ENCODE results near the gene ZNF263. TPM values are rescaled to one million over a fixed set of nuclear protein-coding genes. Genes with fewer than 3 reads are reported as not detected.
A peak's percentile ranks its signal among the peaks of the same experiment; 100 is the strongest.
"Not testable (repeated sequence)": the region's sequence is repeated elsewhere in the genome, so short reads cannot be mapped to it uniquely, and the experiment has no call there.

The ZNF263 gene
- polyA plus RNA-seq, 2 donors: 7.9 to 12.7 TPM

DNA sequence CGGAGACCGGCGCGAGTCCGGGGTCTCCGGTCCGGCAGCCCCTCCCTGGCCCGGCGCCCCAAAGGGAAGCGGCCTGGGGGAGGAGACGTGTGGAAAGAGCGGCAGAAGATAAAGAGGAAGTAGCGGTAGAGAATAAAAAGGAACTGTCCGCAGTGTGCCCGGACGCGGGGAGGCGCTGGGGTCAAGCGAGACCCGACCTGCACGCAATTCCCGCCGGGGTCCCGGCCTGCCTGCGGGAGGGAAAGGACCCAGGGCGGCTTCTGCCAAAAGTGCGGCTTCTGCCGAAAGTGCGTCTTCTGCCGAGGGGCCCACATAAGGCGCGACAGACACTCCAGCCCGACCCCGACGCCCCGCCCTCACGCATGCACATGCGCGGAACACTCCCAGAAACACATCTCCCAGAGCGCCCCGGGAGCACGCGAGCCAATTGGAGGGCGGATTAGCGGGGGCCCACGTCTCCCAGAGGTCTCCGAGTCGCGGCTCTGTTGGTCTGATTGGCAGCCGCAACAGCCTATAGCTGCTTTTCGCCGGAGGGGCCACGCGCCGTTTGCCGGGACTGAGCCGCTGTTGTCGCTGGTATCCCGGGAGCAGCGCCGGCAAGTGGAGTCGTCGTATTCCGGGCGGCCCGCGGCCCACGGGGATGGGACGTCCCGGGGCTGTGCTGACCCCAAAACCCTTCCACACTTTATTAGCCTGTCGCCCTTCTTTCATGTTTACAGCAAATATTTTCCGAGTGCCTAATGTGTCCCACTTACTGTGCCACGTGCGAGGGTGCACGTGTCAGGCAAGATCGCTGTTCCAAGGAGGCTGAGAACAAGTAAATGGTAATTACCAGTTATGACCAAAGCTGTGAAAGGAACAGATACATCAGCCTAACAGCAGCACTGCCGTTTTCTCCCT, 18.9 kb upstream of the ZNF263 start:
- no peaks in the 10 kb centered on the region for H3K4me1 ChIP-seq (ENCODE audit: control insufficient read depth in 2 of 2, insufficient read depth in 2 of 2, low read length in 1 of 2)
- H3K27ac ChIP-seq (ENCODE audit: low read depth in 2 of 2, low read length in 1 of 2): peak overlapping the region; percentile 97 to 100
- no peaks in the 10 kb centered on the region for H3K27me3 ChIP-seq (ENCODE audit: control insufficient read depth in 1 of 2, insufficient read depth in 2 of 2, low read length in 2 of 2)
- peaks cover 3 to 5% of the 10 kb centered on the region in 2 donors for H3K9me3 ChIP-seq (ENCODE audit: control insufficient read depth in 2 of 2, insufficient read depth in 1 of 2, low read depth in 1 of 2, low read length in 1 of 2)
- peak overlapping the region; percentile 76 to 85 for H3K4me3 ChIP-seq (ENCODE audit: low read depth in 1 of 2, low read length in 2 of 2)
- 1 to 2% methylated on average over 77 of the region's 77 CpGs for WGBS, 2 donors
- peaks cover 0 to 5% of the 10 kb centered on the region in 2 donors for H3K36me3 ChIP-seq (ENCODE audit: control insufficient read depth in 2 of 2, insufficient read depth in 2 of 2, low read length in 1 of 2)

DNA sequence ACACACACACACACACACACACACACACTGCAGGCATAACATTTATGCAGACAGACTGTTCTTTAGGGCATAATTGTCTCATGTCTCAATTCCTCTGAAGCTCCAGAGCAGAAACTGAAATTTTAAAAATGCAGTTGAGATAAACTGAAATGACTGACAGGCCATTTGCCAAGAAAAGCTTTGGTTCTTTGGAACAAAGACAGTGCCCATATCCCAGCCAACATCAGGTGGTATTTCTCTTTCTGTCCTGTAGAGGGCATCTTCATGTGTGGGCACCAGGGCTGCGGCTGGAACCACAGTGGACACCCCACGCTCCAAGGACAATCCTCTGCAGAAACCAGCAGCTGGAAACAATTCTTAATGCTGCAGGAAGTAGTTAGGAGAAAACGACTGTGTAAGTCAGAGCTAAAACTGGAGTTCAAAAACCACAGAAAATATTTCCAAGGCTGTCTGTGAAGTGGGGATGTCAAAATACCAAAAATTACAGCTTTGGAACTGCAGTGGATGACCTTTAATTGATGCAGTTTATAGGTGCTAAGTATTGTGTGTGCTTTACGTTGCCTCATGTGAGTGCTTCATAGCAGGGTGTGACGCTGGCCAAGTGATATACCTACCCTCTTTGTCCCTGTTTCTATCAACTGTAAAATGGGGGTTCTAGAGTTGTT, 16.3 kb upstream of the ZNF263 start:
- H3K4me1 ChIP-seq (ENCODE audit: control insufficient read depth in 2 of 2, insufficient read depth in 2 of 2, low read length in 1 of 2): no peaks in the 10 kb centered on the region
- no peaks in the 10 kb centered on the region for H3K27me3 ChIP-seq (ENCODE audit: control insufficient read depth in 1 of 2, insufficient read depth in 2 of 2, low read length in 2 of 2)
- peaks cover 3 to 5% of the 10 kb centered on the region in 2 donors for H3K9me3 ChIP-seq (ENCODE audit: control insufficient read depth in 2 of 2, insufficient read depth in 1 of 2, low read depth in 1 of 2, low read length in 1 of 2)
- no peak overlapping the region for H3K4me3 ChIP-seq (ENCODE audit: low read depth in 1 of 2, low read length in 2 of 2)
- WGBS, 2 donors: 75 to 83% methylated on average over 5 of the region's 5 CpGs
- peaks cover 0 to 5% of the 10 kb centered on the region in 2 donors for H3K36me3 ChIP-seq (ENCODE audit: control insufficient read depth in 2 of 2, insufficient read depth in 2 of 2, low read length in 1 of 2)
- H3K27ac ChIP-seq (ENCODE audit: low read depth in 2 of 2, low read length in 1 of 2): no peak overlapping the region

DNA sequence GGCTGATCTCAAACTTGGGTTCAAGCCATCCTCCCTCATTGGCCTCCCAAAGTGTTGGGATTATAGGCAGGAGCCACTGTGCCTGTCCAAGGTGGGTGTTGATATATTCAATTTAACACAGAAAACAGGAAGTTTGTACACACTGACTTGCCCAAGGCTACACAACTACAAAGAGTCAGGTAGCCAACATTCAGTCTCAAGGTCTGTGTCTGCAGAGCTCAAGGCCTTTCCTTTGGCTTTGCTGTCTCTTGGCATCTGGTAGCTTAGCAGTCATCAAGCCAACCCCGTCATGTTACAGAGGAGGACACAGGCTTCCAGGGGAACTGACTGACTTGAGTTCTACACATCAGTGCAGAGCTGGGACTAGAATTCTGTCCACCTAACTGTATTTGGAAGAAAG, 15.0 kb upstream of the ZNF263 start:
- H3K36me3 ChIP-seq (ENCODE audit: control insufficient read depth in 2 of 2, insufficient read depth in 2 of 2, low read length in 1 of 2): peaks cover 0 to 5% of the 10 kb centered on the region in 2 donors
- no peaks in the 10 kb centered on the region for H3K4me1 ChIP-seq (ENCODE audit: control insufficient read depth in 2 of 2, insufficient read depth in 2 of 2, low read length in 1 of 2)
- H3K27ac ChIP-seq (ENCODE audit: low read depth in 2 of 2, low read length in 1 of 2): no peak overlapping the region
- H3K9me3 ChIP-seq (ENCODE audit: control insufficient read depth in 2 of 2, insufficient read depth in 1 of 2, low read depth in 1 of 2, low read length in 1 of 2): peaks cover 3 to 5% of the 10 kb centered on the region in 2 donors
- no peak overlapping the region for H3K4me3 ChIP-seq (ENCODE audit: low read depth in 1 of 2, low read length in 2 of 2)
- WGBS, 2 donors: 83 to 91% methylated on average over 1 of the region's 1 CpG
- H3K27me3 ChIP-seq (ENCODE audit: control insufficient read depth in 1 of 2, insufficient read depth in 2 of 2, low read length in 2 of 2): no peaks in the 10 kb centered on the region

DNA sequence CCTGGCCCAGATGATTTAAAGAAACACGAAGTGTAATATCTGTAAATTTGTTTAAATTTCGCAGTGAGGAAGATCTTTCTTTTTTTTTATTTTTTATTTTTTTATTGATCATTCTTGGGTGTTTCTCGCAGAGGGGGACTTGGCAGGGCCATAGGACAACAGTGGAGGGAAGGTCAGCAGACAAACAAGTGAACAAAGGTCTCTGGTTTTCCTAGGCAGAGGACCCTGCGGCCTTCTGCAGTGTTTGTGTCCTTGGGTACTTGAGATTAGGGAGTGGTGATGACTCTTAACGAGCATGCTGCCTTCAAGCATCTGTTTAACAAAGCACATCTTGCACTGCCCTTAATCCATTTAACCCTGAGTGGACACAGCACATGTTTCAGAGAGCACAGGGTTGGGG, 12.6 kb upstream of the ZNF263 start:
- WGBS, 2 donors: 86 to 94% methylated on average over 4 to 5 of the region's 5 CpGs
- H3K36me3 ChIP-seq (ENCODE audit: control insufficient read depth in 2 of 2, insufficient read depth in 2 of 2, low read length in 1 of 2); H3K4me3 ChIP-seq (ENCODE audit: low read depth in 1 of 2, low read length in 2 of 2); H3K27me3 ChIP-seq (ENCODE audit: control insufficient read depth in 1 of 2, insufficient read depth in 2 of 2, low read length in 2 of 2); H3K9me3 ChIP-seq (ENCODE audit: control insufficient read depth in 2 of 2, insufficient read depth in 1 of 2, low read depth in 1 of 2, low read length in 1 of 2); H3K4me1 ChIP-seq (ENCODE audit: control insufficient read depth in 2 of 2, insufficient read depth in 2 of 2, low read length in 1 of 2); H3K27ac ChIP-seq (ENCODE audit: low read depth in 2 of 2, low read length in 1 of 2): not testable (repeated sequence)

DNA sequence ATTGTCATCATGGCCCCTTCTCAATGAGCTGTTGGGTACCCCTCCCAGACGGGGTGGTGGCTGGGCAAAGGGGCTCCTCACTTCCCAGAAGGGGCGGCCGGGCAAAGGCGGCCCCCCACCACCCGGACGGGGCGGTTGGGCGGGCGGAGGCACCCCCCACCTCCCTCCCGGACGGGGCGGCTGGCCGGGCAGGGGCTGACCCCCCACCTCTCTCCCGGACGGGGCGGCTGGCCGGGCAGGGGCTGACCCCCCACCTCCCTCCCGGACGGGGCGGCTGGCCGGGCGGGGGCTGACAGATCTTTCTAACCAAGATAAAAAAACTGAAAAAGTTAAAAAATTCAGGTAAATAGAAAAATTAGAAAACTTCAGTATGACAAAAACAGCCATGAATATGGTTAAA, 12.0 kb upstream of the ZNF263 start:
- not testable (repeated sequence) for H3K9me3 ChIP-seq (ENCODE audit: control insufficient read depth in 2 of 2, insufficient read depth in 1 of 2, low read depth in 1 of 2, low read length in 1 of 2); H3K4me1 ChIP-seq (ENCODE audit: control insufficient read depth in 2 of 2, insufficient read depth in 2 of 2, low read length in 1 of 2); H3K27me3 ChIP-seq (ENCODE audit: control insufficient read depth in 1 of 2, insufficient read depth in 2 of 2, low read length in 2 of 2); H3K4me3 ChIP-seq (ENCODE audit: low read depth in 1 of 2, low read length in 2 of 2); H3K36me3 ChIP-seq (ENCODE audit: control insufficient read depth in 2 of 2, insufficient read depth in 2 of 2, low read length in 1 of 2); H3K27ac ChIP-seq (ENCODE audit: low read depth in 2 of 2, low read length in 1 of 2)
- WGBS, 2 donors: 94 to 95% methylated on average over 22 of the region's 22 CpGs

DNA sequence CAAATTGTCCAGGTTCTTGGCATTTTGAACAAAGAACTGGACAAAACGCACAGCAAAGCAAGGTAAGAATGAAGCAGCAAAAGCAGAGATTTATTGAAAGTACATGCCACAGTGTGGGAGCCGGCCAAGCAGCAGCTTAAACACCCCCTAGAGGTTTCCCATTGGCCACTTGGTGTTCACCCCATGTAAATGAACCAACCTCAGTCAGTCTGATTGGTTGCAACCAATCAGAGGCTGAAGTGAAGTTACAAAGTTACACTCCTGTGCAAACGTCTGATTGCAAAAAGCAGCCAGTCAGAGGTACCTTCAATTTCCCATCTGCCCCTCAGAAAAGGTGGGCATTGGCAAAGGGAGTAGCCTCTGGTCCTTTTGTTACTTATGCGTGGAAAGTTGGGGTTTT, 8.8 kb upstream of the ZNF263 start:
- 50 to 55% methylated on average over 4 of the region's 4 CpGs for WGBS, 2 donors
- no peaks in the 10 kb centered on the region for H3K36me3 ChIP-seq (ENCODE audit: control insufficient read depth in 2 of 2, insufficient read depth in 2 of 2, low read length in 1 of 2)
- no peaks in the 10 kb centered on the region for H3K4me1 ChIP-seq (ENCODE audit: control insufficient read depth in 2 of 2, insufficient read depth in 2 of 2, low read length in 1 of 2)
- H3K27me3 ChIP-seq (ENCODE audit: control insufficient read depth in 1 of 2, insufficient read depth in 2 of 2, low read length in 2 of 2): no peaks in the 10 kb centered on the region
- H3K9me3 ChIP-seq (ENCODE audit: control insufficient read depth in 2 of 2, insufficient read depth in 1 of 2, low read depth in 1 of 2, low read length in 1 of 2): no peaks in the 10 kb centered on the region
- no peak overlapping the region for H3K27ac ChIP-seq (ENCODE audit: low read depth in 2 of 2, low read length in 1 of 2)
- no peak overlapping the region for H3K4me3 ChIP-seq (ENCODE audit: low read depth in 1 of 2, low read length in 2 of 2)

DNA sequence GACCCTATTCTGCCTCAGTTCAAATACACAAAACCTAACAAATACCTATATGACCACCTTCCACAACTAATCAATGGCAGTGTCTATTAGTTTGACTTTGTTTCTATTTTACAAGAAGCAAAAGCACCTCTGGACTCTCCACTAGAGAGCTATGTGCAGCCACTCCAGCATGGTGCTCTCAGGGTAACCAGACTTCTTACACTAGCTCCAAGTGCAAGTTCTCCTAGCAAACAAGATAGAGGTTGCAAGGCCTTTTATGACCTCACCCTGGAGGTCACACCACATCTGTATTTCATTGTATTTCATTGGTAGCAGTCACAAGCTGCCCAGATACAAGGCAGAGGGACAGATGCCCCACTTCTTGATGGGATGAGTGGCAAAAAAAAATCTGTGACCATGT, 8.3 kb upstream of the ZNF263 start:
- Histone ChIP-seq H3K4me3 (ENCODE audit: low read depth in 1 of 2, low read length in 2 of 2) (no peak overlapping the region), H3K9me3 (ENCODE audit: control insufficient read depth in 2 of 2, insufficient read depth in 1 of 2, low read depth in 1 of 2, low read length in 1 of 2) (no peaks in the 10 kb centered on the region), H3K27ac (ENCODE audit: low read depth in 2 of 2, low read length in 1 of 2) (no peak overlapping the region), H3K27me3 (ENCODE audit: control insufficient read depth in 1 of 2, insufficient read depth in 2 of 2, low read length in 2 of 2) (no peaks in the 10 kb centered on the region), H3K4me1 (ENCODE audit: control insufficient read depth in 2 of 2, insufficient read depth in 2 of 2, low read length in 1 of 2) (no peaks in the 10 kb centered on the region), H3K36me3 (ENCODE audit: control insufficient read depth in 2 of 2, insufficient read depth in 2 of 2, low read length in 1 of 2) (no peaks in the 10 kb centered on the region)

DNA sequence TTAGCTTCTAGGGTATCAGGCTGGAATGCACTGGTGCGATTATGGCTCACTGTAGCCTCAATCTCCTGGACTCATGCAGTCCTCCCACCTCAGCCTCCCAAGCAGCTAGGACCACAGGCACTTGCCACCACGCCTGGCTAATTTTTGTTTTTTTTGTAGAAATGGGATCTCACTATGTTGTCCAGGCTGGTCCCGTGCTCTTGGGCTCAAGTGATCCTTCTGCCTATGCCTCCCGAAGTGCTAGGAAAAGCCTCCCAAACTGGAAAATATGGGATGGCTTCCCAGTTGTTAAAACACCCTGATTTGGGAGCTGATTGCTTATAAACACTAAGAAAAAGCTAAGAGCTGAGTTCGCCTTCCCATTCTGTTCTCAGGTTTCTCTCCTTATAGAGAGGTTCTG, 6.6 kb upstream of the ZNF263 start:
- H3K27ac ChIP-seq (ENCODE audit: low read depth in 2 of 2, low read length in 1 of 2): no peak overlapping the region
- H3K36me3 ChIP-seq (ENCODE audit: control insufficient read depth in 2 of 2, insufficient read depth in 2 of 2, low read length in 1 of 2): no peaks in the 10 kb centered on the region
- no peaks in the 10 kb centered on the region for H3K9me3 ChIP-seq (ENCODE audit: control insufficient read depth in 2 of 2, insufficient read depth in 1 of 2, low read depth in 1 of 2, low read length in 1 of 2)
- WGBS, 2 donors: 83 to 87% methylated on average over 5 of the region's 5 CpGs
- no peak overlapping the region for H3K4me3 ChIP-seq (ENCODE audit: low read depth in 1 of 2, low read length in 2 of 2)
- H3K4me1 ChIP-seq (ENCODE audit: control insufficient read depth in 2 of 2, insufficient read depth in 2 of 2, low read length in 1 of 2): no peaks in the 10 kb centered on the region
- H3K27me3 ChIP-seq (ENCODE audit: control insufficient read depth in 1 of 2, insufficient read depth in 2 of 2, low read length in 2 of 2): no peaks in the 10 kb centered on the region

DNA sequence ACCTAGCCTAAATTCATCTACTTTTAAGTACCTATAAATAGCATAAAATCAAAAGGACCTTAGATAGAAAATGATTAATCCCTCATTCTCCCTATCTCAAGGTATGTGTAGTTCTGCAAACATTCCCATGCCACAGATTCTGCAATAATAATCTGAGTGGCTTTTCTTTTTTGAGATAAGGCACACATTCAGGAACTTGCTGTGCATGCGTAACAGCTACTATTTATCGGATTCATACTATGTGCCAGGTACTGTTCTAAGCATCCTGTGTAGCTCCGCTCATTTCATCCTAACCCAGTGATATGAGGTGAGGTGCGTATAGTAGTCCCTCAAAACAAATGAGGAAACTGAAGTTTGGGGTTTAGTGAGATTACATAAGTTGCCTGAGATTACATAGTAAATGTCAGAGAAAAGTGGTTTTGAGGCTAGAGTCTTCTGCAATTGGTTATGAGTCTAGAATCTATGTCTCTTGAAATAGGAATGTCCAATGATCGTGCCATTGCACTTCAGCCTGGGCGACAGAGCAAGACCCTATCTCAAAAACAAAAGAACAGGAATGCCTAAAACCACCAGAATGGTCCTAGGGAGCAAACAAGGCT, 2.0 kb upstream of the ZNF263 start:
- Histone ChIP-seq H3K9me3 (ENCODE audit: control insufficient read depth in 2 of 2, insufficient read depth in 1 of 2, low read depth in 1 of 2, low read length in 1 of 2) (peaks cover 0 to 8% of the 10 kb centered on the region in 2 donors), H3K27ac (ENCODE audit: low read depth in 2 of 2, low read length in 1 of 2) (no peak overlapping the region), H3K27me3 (ENCODE audit: control insufficient read depth in 1 of 2, insufficient read depth in 2 of 2, low read length in 2 of 2) (no peaks in the 10 kb centered on the region), H3K36me3 (ENCODE audit: control insufficient read depth in 2 of 2, insufficient read depth in 2 of 2, low read length in 1 of 2) (peaks cover 5 to 9% of the 10 kb centered on the region in 2 donors), H3K4me1 (ENCODE audit: control insufficient read depth in 2 of 2, insufficient read depth in 2 of 2, low read length in 1 of 2) (peaks cover 6 to 13% of the 10 kb centered on the region in 2 donors), H3K4me3 (ENCODE audit: low read depth in 1 of 2, low read length in 2 of 2) (no peak overlapping the region)
- 88 to 92% methylated on average over 6 of the region's 6 CpGs for WGBS, 2 donors

All from esophagus (tissue), 2 donors.